GM12864 (cell line): ENCODE measurements around the gene TGIF2.

Experiments used
- DNase-seq: peaks from one replicate; pipeline ENCODE4 v3.0.0-alpha.2; 2011; ENCODE audit warnings: low read depth
- H3K4me3 ChIP-seq: 2 replicates; pipeline ENCODE4 v1.5.1; 2011; ENCODE audit warnings: mild to moderate bottlenecking, low read depth, low read length, control low read depth
- TF ChIP-seq, protein P1 (sequence below): IDR thresholded peaks from 2 replicates; pipeline ENCODE4 v1.5.1; 2011; ENCODE audit warnings: low read depth, mild to moderate bottlenecking, moderate library complexity, low read length, control low read depth, inconsistent platforms; ENCODE audit errors: missing control alignments

The TGIF2 gene

DNA sequence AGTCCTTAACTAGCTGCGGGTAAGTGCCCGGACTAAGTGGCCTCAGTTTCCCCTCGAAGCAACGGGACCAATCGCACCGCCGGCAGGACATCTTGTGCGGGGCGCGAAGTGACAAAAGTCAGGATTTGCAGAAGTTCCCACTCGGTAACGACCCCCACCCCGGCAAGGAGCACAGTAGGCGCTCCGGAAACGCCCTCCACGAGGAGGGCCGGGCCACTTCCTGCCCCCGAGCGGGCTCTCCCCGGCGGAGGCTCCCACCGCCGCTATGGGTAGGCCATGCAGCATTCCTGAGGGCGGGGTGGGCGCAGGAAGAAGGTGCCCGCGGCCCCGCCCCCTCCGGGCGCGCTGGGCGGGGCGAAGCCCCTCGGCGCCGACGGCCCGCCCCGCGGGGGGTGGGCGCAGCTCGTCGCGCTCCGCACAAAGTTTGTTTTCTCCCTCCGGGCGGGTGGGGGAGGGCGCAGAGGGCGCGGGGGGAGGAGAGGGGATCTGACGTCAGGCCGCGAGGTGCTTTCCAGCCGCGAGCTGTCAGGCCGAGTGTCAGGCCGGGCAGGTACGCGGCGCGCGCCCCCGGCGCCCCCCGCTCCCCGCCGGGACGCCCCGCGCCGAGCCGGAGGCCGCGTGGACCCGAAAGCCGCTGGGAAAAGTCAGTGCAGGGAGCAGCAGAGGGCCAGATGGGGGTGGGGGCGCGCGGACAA, at the start of gene TGIF2:
TSS of gene TGIF2 (plus strand) at position 495 of the 695 bp plus-strand sequence. CDS start 5,178 bp downstream, outside the sequence.
- TF ChIP-seq, protein P1, sequence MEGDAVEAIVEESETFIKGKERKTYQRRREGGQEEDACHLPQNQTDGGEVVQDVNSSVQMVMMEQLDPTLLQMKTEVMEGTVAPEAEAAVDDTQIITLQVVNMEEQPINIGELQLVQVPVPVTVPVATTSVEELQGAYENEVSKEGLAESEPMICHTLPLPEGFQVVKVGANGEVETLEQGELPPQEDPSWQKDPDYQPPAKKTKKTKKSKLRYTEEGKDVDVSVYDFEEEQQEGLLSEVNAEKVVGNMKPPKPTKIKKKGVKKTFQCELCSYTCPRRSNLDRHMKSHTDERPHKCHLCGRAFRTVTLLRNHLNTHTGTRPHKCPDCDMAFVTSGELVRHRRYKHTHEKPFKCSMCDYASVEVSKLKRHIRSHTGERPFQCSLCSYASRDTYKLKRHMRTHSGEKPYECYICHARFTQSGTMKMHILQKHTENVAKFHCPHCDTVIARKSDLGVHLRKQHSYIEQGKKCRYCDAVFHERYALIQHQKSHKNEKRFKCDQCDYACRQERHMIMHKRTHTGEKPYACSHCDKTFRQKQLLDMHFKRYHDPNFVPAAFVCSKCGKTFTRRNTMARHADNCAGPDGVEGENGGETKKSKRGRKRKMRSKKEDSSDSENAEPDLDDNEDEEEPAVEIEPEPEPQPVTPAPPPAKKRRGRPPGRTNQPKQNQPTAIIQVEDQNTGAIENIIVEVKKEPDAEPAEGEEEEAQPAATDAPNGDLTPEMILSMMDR = no peak
- no peak for DNase-seq
- peak within 1 kb of the TSS; percentile 92 for H3K4me3 ChIP-seq

DNA sequence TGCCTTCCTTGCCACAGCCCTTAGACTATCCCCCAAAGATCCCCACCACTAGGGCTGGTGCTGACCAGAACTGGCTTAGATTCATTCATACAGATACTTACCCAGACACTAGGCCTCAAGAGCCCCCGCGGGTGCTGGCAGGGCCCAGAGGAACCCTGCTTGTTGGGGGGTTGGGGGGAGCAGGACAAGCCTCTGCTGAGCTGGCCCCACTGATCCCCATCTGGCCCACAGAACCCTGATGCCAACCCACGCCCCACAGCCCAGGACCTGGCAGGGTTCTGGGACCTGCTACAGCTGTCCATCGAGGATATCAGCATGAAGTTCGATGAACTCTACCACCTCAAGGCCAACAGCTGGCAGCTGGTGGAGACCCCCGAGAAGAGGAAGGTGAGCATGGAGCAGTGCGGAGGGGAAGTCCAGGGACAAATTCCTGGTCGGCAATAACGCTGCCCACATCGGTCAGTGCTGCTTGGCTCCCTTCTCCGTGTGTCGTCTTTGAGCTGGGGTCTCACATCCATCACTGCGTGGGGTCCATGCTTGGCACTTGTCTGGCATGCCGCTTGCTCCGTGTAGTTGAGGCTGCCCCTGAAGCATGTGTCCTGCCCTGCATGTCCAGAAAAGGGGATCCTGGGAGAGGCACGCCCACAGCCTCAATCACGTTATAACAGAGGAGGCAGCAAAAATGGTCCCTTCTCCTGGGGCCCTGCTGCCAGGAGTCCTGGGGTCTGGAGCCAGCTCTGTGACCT, 47.6 kb upstream of the TGIF2 start:
- DNase-seq = no peak
- no peak overlapping the region for H3K4me3 ChIP-seq
- TF ChIP-seq, protein P1 = no peak

DNA sequence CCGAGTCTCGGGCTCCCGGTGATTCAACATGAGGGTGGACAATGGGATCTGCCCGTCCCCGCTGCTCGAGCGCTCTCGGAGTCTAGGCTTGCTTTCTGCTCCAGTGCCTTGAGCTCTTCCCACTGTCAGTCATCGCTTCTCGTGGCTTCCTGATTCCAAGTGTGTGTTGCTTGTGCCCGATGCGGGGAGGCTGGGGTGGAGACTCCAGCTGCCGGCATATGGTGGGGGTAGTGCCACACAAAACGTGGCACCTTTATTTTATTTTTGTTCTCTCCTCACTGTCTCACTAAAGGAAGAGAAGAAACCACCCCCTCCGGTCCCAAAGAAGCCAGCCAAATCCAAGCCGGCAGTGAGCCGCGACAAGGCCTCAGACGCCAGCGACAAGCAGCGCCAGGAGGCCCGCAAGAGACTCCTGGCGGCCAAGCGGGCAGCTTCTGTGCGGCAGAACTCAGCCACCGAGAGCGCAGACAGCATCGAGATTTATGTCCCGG, 46.8 kb upstream of the TGIF2 start:
- DNase-seq = no peak
- TF ChIP-seq, protein P1 = no peak
- H3K4me3 ChIP-seq = no peak overlapping the region

DNA sequence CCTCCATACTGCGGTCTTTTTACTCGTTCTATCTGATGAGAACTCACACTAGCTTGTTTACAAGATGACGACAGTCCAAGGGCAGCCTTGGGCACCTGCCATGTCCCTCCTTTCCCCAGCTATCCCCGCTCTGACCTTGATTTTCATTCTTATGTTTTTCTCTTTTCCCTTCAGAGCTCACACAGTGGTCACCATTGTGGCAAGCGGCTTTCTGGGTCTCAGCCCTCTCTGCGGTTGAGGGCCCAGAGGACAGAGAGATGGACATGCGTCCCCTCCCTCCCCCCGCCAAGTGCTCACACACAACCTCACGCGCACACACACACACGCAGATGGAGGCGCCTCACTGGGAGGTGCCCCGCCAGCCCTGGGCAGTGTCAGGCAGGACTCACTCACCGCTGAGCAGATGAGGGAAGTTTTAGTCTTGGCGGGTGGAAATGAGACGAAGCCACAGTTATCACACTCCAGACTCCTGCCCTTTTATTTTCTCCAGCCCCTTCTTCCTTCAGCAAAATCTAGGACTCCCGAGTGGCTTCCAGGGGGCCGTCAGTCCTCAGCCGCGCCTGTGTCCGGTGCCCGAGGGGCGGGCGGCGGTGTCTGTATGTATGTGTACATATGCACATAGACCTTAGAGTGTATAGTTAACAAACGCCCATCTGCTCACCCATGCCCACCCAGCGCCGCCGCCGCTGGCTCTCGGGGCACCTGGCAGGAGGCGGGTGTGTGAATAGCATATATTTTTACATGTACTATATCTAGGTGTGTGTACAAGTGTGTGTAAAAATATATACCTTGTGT, 45.9 kb upstream of the TGIF2 start:
- DNase-seq = no peak
- TF ChIP-seq, protein P1 = no peak

DNA sequence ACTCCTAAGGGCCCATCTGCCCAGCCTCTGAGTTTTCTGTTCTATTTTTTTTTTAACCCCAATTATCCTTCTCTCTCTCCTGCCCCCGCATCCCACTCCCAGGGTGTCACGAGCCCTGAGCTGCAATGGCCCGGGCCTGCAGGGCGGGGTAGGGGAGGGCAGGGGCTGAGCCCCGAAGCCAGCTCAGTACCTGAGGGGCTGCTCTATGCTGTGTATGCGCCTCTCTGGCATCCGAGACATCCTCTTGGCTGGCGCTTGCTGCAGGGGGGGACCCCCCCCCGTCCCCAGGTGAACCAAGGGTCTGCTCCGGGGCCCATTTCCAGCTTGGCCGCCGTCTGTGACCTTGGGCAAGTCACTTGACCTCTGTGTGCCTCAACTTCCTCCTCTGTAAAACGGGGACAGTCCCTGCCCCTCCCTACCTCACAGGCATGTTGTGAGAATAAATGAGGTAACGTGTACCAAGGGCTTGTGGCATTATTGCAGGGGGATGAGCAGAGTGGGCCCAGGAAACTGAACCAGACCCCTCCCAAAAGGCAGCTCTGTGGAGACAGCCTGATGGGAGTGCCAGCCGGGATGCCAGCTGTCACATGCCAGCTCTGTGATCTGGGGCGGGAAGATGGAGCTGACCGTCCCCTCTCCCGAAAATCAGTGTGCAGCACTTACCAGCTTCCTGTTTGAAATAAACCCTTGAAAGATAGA, 45.1 kb upstream of the TGIF2 start:
- TF ChIP-seq, protein P1 = no peak
- no peak for DNase-seq

More for the DNA sequence above, 45.9 kb upstream of the TGIF2 start:
- H3K4me3 ChIP-seq = no peak overlapping the region

DNA sequence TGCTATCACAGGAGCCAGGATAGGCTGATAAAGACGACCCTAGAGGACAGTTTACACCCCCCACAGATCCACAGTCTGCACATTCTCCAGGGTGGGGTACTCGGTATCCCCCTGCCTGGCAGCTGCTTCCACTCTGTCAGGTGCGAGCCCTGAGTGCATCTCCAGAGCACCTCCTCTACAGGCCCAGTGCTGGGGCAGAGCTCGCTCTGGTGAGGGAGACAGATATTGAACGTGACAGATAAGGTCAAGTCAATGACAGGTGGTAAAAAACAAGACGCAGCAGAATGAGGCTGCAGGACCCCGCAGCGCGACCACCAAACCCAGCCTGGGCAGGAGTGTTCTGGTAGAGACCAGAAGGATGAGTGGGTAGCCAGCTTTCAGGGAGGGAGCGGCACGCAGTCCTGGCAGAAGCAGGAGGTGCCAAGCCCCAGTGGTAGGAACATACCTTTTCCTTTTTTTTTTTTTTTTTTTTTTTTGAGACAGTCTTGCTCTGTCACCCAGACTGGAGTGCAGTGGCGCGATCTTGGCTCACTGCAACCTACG, 44.5 kb upstream of the TGIF2 start:
- DNase-seq = no peak
- no peak overlapping the region for H3K4me3 ChIP-seq
- TF ChIP-seq, protein P1 = no peak

More for the DNA sequence above, 45.1 kb upstream of the TGIF2 start:
- no peak overlapping the region for H3K4me3 ChIP-seq
